ENCODE results near the gene RPS27L. TPM values are rescaled to one million over a fixed set of nuclear protein-coding genes. Genes with fewer than 3 reads are reported as not detected.

The RPS27L gene
- total and polyA plus RNA-seq, 2 experiments from 2014 or later = 134 to 528 TPM

GRCh38 chr15:63151665-63152064 lies 5.6 kb downstream of the RPS27L start:
- 97% methylated on average over 1 of the region's 1 CpG for WGBS (ENCODE audit: low lambda C conversion rate, missing lambda C conversion rate)
- peaks cover 3% of the 10 kb centered on the region for H4K20me1 ChIP-seq (ENCODE audit: insufficient read depth, poor library complexity, severe bottlenecking)
- peaks cover 8% of the 10 kb centered on the region for H3K36me3 ChIP-seq (replicated peaks; ENCODE audit: insufficient read depth, low read depth)
- H3K9me2 ChIP-seq (replicated peaks; ENCODE audit: insufficient read depth) = no peaks in the 10 kb centered on the region
- peaks cover 10% of the 10 kb centered on the region for H3K4me1 ChIP-seq (ENCODE audit: insufficient read depth)
- H3K27ac ChIP-seq = no peak overlapping the region
- no peak for DNase-seq (ENCODE audit: low spot score)
- H3K27me3 ChIP-seq = no peaks in the 10 kb centered on the region
- H3K4me3 ChIP-seq = no peak overlapping the region
- TF ChIP-seq EZH2 (IDR thresholded peaks at IDR 0.05; ENCODE audit: borderline replicate concordance) = no peak
- TF ChIP-seq CTCF (IDR thresholded peaks at IDR 0.05; ENCODE audit: poor library complexity) = no peak
- TF ChIP-seq EZH2phosphoT487 (IDR thresholded peaks at IDR 0.05; ENCODE audit: low read depth, severe bottlenecking, unreplicated experiment) = no peak
- peaks cover 37% of the 10 kb centered on the region for H3K79me2 ChIP-seq
- H3K4me2 ChIP-seq = no peak overlapping the region
- H3K9me3 ChIP-seq (ENCODE audit: low read depth) = no peaks in the 10 kb centered on the region
- no peak overlapping the region for H2AFZ ChIP-seq

GRCh38 chr15:63146684-63147083 lies 10.6 kb downstream of the RPS27L start:
- Histone ChIP-seq H3K4me1 (ENCODE audit: insufficient read depth) (no peaks in the 10 kb centered on the region), H3K9me2 (replicated peaks; ENCODE audit: insufficient read depth) (no peaks in the 10 kb centered on the region), H3K4me3 (no peak overlapping the region), H2AFZ (no peak overlapping the region), H4K20me1 (ENCODE audit: insufficient read depth, poor library complexity, severe bottlenecking) (no peaks in the 10 kb centered on the region), H3K36me3 (replicated peaks; ENCODE audit: insufficient read depth, low read depth) (no peaks in the 10 kb centered on the region), H3K27ac (no peak overlapping the region), H3K9me3 (ENCODE audit: low read depth) (no peaks in the 10 kb centered on the region), H3K79me2 (no peaks in the 10 kb centered on the region), H3K4me2 (no peak overlapping the region), H3K27me3 (no peaks in the 10 kb centered on the region)
- WGBS (ENCODE audit: low lambda C conversion rate, missing lambda C conversion rate) = 84% methylated on average over 3 of the region's 3 CpGs
- TF ChIP-seq EZH2 (IDR thresholded peaks at IDR 0.05; ENCODE audit: borderline replicate concordance) (no peak), CTCF (IDR thresholded peaks at IDR 0.05; ENCODE audit: poor library complexity) (peak; percentile 23), EZH2phosphoT487 (IDR thresholded peaks at IDR 0.05; ENCODE audit: low read depth, severe bottlenecking, unreplicated experiment) (no peak)
- DNase-seq (ENCODE audit: low spot score) = no peak

- TF ChIP-seq EZH2 (IDR thresholded peaks at IDR 0.05; ENCODE audit: borderline replicate concordance) (no peak), EZH2phosphoT487 (IDR thresholded peaks at IDR 0.05; ENCODE audit: low read depth, severe bottlenecking, unreplicated experiment) (no peak), CTCF (IDR thresholded peaks at IDR 0.05; ENCODE audit: poor library complexity) (no peak)
- no peaks in the 10 kb centered on the region for H4K20me1 ChIP-seq (ENCODE audit: insufficient read depth, poor library complexity, severe bottlenecking)
- H3K4me1 ChIP-seq (ENCODE audit: insufficient read depth) = no peaks in the 10 kb centered on the region
- no peak overlapping the region for H3K27ac ChIP-seq
- 85% methylated on average over 2 of the region's 2 CpGs for WGBS (ENCODE audit: low lambda C conversion rate, missing lambda C conversion rate)
- no peak overlapping the region for H3K4me2 ChIP-seq
- H3K9me3 ChIP-seq (ENCODE audit: low read depth) = no peaks in the 10 kb centered on the region
- H3K36me3 ChIP-seq (replicated peaks; ENCODE audit: insufficient read depth, low read depth) = no peaks in the 10 kb centered on the region
- DNase-seq (ENCODE audit: low spot score) = no peak
- H2AFZ ChIP-seq = no peak overlapping the region
- H3K27me3 ChIP-seq = no peaks in the 10 kb centered on the region
- no peaks in the 10 kb centered on the region for H3K9me2 ChIP-seq (replicated peaks; ENCODE audit: insufficient read depth)
- no peak overlapping the region for H3K4me3 ChIP-seq
- H3K79me2 ChIP-seq = no peaks in the 10 kb centered on the region
These were observed 11.9 kb downstream of the RPS27L start for GRCh38 chr15:63145426-63145825.

GRCh38 chr15:63140936-63141335 lies 16.3 kb downstream of the RPS27L start:
- no peaks in the 10 kb centered on the region for H3K36me3 ChIP-seq (replicated peaks; ENCODE audit: insufficient read depth, low read depth)
- H2AFZ ChIP-seq = no peak overlapping the region
- H3K27ac ChIP-seq = no peak overlapping the region
- H3K27me3 ChIP-seq = no peaks in the 10 kb centered on the region
- H3K4me2 ChIP-seq = no peak overlapping the region
- no peaks in the 10 kb centered on the region for H4K20me1 ChIP-seq (ENCODE audit: insufficient read depth, poor library complexity, severe bottlenecking)
- H3K79me2 ChIP-seq = no peaks in the 10 kb centered on the region
- WGBS (ENCODE audit: low lambda C conversion rate, missing lambda C conversion rate) = 73% methylated on average over 2 of the region's 2 CpGs
- no peak for TF ChIP-seq CTCF (IDR thresholded peaks at IDR 0.05; ENCODE audit: poor library complexity)
- TF ChIP-seq EZH2phosphoT487 (IDR thresholded peaks at IDR 0.05; ENCODE audit: low read depth, severe bottlenecking, unreplicated experiment) = no peak
- no peak for TF ChIP-seq EZH2 (IDR thresholded peaks at IDR 0.05; ENCODE audit: borderline replicate concordance)
- no peaks in the 10 kb centered on the region for H3K9me2 ChIP-seq (replicated peaks; ENCODE audit: insufficient read depth)
- no peaks in the 10 kb centered on the region for H3K9me3 ChIP-seq (ENCODE audit: low read depth)
- H3K4me1 ChIP-seq (ENCODE audit: insufficient read depth) = no peaks in the 10 kb centered on the region
- no peak overlapping the region for H3K4me3 ChIP-seq
- DNase-seq (ENCODE audit: low spot score) = no peak
